GM18526 (cell line): ENCODE measurements around the gene EPSTI1.

Source experiments
- POLR2A ChIP-seq: IDR thresholded peaks from 3 replicates; pipeline ENCODE4 v1.6.1; 2011; ENCODE audit not compliant: insufficient read length; ENCODE audit errors: extremely low read depth

Gene EPSTI1

GRCh38 chr13:42991898-42992763 lies at the start of gene EPSTI1:
EPSTI1 (minus strand) TSS chr13:42992241; CDS start chr13:42992165, 76 bp downstream.
- peak; percentile 66 for TF ChIP-seq POLR2A

GRCh38 chr13:43041369-43041921 lies 49.4 kb upstream of the EPSTI1 start:
- no peak for TF ChIP-seq POLR2A

GRCh38 chr13:43039966-43040365 lies 47.9 kb upstream of the EPSTI1 start:
- TF ChIP-seq POLR2A = no peak

GRCh38 chr13:43036351-43037250 lies 44.6 kb upstream of the EPSTI1 start:
- no peak for TF ChIP-seq POLR2A

GRCh38 chr13:43033038-43033437 lies 41.0 kb upstream of the EPSTI1 start:
- no peak for TF ChIP-seq POLR2A

- no peak for TF ChIP-seq POLR2A
These were observed 39.8 kb upstream of the EPSTI1 start for GRCh38 chr13:43031881-43032280.

- TF ChIP-seq POLR2A = no peak
These were observed 38.5 kb upstream of the EPSTI1 start for GRCh38 chr13:43030548-43030947.

- no peak for TF ChIP-seq POLR2A
These were observed 34.2 kb upstream of the EPSTI1 start for GRCh38 chr13:43026262-43026661.

- peak; percentile 86 for TF ChIP-seq POLR2A
These were observed 31.4 kb upstream of the EPSTI1 start, which contains the start of gene DNAJC15 for GRCh38 chr13:43023289-43023963. DNAJC15 (plus strand) TSS chr13:43023586; CDS start chr13:43023627, 41 bp downstream.

- no peak for TF ChIP-seq POLR2A
These were observed 30.9 kb upstream of the EPSTI1 start for GRCh38 chr13:43022934-43023288.

- TF ChIP-seq POLR2A = no peak
These were observed 30.1 kb upstream of the EPSTI1 start for GRCh38 chr13:43021926-43022670.

GRCh38 chr13:43020794-43021193 lies 28.8 kb upstream of the EPSTI1 start:
- TF ChIP-seq POLR2A = no peak

GRCh38 chr13:43019811-43020210 lies 27.8 kb upstream of the EPSTI1 start:
- no peak for TF ChIP-seq POLR2A

GRCh38 chr13:43016226-43016625 lies 24.2 kb upstream of the EPSTI1 start:
- no peak for TF ChIP-seq POLR2A
